Nephron progenitor cell (in vitro differentiated cells): Measurements from ENCODE around the gene GRIK4.

Source experiments
- DNase-seq: peaks from one replicate; pipeline ENCODE4 v3.0.0; 2021
- H3K27ac Mint-ChIP-seq: 2 replicates; pipeline ENCODE4 v1.8.0; 2021; ENCODE audit warnings: mild to moderate bottlenecking, moderate library complexity, mixed read lengths
- H3K27me3 Mint-ChIP-seq: 2 replicates; pipeline ENCODE4 v1.8.0; 2021; ENCODE audit warnings: mild to moderate bottlenecking, low read depth, mixed read lengths; ENCODE audit not compliant: poor library complexity
- H3K36me3 Mint-ChIP-seq: 2 replicates; pipeline ENCODE4 v1.8.0; 2021; ENCODE audit warnings: low read depth, mixed read lengths
- H3K4me1 Mint-ChIP-seq: 2 replicates; pipeline ENCODE4 v1.8.0; 2021; ENCODE audit warnings: mixed read lengths
- H3K4me3 Mint-ChIP-seq: 2 replicates; pipeline ENCODE4 v1.8.0; 2021; ENCODE audit warnings: mild to moderate bottlenecking, moderate library complexity, mixed read lengths
- H3K9me3 Mint-ChIP-seq: 2 replicates; pipeline ENCODE4 v1.8.0; 2021; ENCODE audit warnings: mild to moderate bottlenecking, moderate library complexity, mixed read lengths
- CTCF ChIP-seq: fragments of 200-600 bp; sonication (generic); IDR thresholded peaks from 2 replicates; pipeline ENCODE4 v1.5.0; 2021; ENCODE audit warnings: antibody characterized with exemption

The GRIK4 gene

GRCh38 chr11:120964857-120965256 lies 453.3 kb downstream of the GRIK4 start:
- H3K4me1 Mint-ChIP-seq = no peaks in the 10 kb centered on the region
- no peaks in the 10 kb centered on the region for H3K9me3 Mint-ChIP-seq
- H3K27me3 Mint-ChIP-seq = peaks cover 30% of the 10 kb centered on the region
- no peak for DNase-seq
- H3K4me3 Mint-ChIP-seq = no peak overlapping the region
- no peaks in the 10 kb centered on the region for H3K36me3 Mint-ChIP-seq
- TF ChIP-seq CTCF = no peak
- H3K27ac Mint-ChIP-seq = no peak overlapping the region

GRCh38 chr11:120966840-120967239 lies 455.3 kb downstream of the GRIK4 start:
- Mint-ChIP-seq H3K9me3 (no peaks in the 10 kb centered on the region), H3K4me3 (no peak overlapping the region), H3K4me1 (no peaks in the 10 kb centered on the region), H3K27ac (no peak overlapping the region), H3K36me3 (no peaks in the 10 kb centered on the region), H3K27me3 (peaks cover 28% of the 10 kb centered on the region)
- no peak for TF ChIP-seq CTCF
- no peak for DNase-seq

- no peak overlapping the region for H3K4me3 Mint-ChIP-seq
- TF ChIP-seq CTCF = no peak
- H3K27ac Mint-ChIP-seq = no peak overlapping the region
- no peaks in the 10 kb centered on the region for H3K9me3 Mint-ChIP-seq
- H3K36me3 Mint-ChIP-seq = no peaks in the 10 kb centered on the region
- DNase-seq = no peak
- H3K27me3 Mint-ChIP-seq = peaks cover 15% of the 10 kb centered on the region
- peaks cover 5% of the 10 kb centered on the region for H3K4me1 Mint-ChIP-seq
These were observed 458.4 kb downstream of the GRIK4 start for GRCh38 chr11:120969993-120970392.

- Mint-ChIP-seq H3K4me1 (peaks cover 11% of the 10 kb centered on the region), H3K36me3 (no peaks in the 10 kb centered on the region), H3K27ac (no peak overlapping the region), H3K27me3 (peaks cover 15% of the 10 kb centered on the region), H3K4me3 (no peak overlapping the region), H3K9me3 (no peaks in the 10 kb centered on the region)
- DNase-seq = no peak
- TF ChIP-seq CTCF = no peak
These were observed 460.3 kb downstream of the GRIK4 start for GRCh38 chr11:120971825-120972224.

GRCh38 chr11:120972621-120973020 lies 461.1 kb downstream of the GRIK4 start:
- TF ChIP-seq CTCF = no peak
- no peaks in the 10 kb centered on the region for H3K9me3 Mint-ChIP-seq
- peaks cover 11% of the 10 kb centered on the region for H3K27me3 Mint-ChIP-seq
- H3K36me3 Mint-ChIP-seq = no peaks in the 10 kb centered on the region
- no peak overlapping the region for H3K4me3 Mint-ChIP-seq
- DNase-seq = no peak
- H3K4me1 Mint-ChIP-seq = peaks cover 19% of the 10 kb centered on the region
- H3K27ac Mint-ChIP-seq = no peak overlapping the region

- Mint-ChIP-seq H3K36me3 (no peaks in the 10 kb centered on the region), H3K4me1 (peaks cover 23% of the 10 kb centered on the region), H3K9me3 (no peaks in the 10 kb centered on the region), H3K27ac (no peak overlapping the region), H3K4me3 (no peak overlapping the region), H3K27me3 (peaks cover 10% of the 10 kb centered on the region)
- DNase-seq = no peak
- TF ChIP-seq CTCF = no peak
These were observed 462.0 kb downstream of the GRIK4 start for GRCh38 chr11:120973501-120973900.
